ENCODE data around the gene KLHL35.

DNA sequence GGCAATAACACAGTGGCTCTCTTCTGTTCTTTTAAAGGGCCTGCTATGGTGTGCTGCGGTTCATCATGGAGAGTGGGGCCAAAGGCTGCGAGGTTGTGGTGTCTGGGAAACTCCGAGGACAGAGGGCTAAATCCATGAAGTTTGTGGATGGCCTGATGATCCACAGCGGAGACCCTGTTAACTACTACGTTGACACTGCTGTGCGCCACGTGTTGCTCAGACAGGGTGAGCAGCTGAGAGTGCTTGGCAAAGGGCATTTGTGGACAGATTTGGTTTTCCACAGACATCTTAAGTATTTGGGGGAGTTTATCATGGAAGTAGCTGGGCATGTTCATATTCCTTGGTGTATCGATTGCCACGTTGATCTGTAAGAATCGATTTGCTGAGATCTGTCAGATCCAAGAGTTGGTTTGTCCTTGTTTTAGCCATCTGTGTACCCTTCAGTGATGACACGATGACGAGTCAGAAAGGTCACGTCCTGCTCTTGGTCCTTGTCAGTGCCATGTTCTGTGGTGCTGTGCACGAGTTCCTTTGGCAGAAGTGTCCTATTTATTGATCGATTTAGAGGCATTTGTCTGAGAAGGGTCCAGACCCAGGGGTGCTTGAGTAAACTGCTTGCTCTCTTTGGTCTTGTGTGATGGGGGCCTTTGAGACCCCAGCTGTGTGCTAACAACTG, 28.9 kb downstream of the KLHL35 start:
- no peak for TF ChIP-seq SP1 (IDR thresholded peaks at IDR 0.05)
- TF ChIP-seq FOXM1 (IDR thresholded peaks at IDR 0.05; ENCODE audit: borderline replicate concordance), result no peak
- TF ChIP-seq ELF4 (IDR thresholded peaks at IDR 0.05), result no peak
- no peak for TF ChIP-seq TARDBP (IDR thresholded peaks at IDR 0.05)
- no peak for TF ChIP-seq L3MBTL2 (conservative IDR thresholded peaks at IDR 0.05)
